Measurements from ENCODE around the gene GTF3C5. TPM values are rescaled to one million over a fixed set of nuclear protein-coding genes. Genes with fewer than 3 reads are reported as not detected.

Gene GTF3C5
- total and polyA plus RNA-seq, 9 of the 15 experiments (the other 6 are each of a cell fraction or from before 2014, with no cell fraction given) = 3.8 to 118 (median 83.7) TPM

DNA sequence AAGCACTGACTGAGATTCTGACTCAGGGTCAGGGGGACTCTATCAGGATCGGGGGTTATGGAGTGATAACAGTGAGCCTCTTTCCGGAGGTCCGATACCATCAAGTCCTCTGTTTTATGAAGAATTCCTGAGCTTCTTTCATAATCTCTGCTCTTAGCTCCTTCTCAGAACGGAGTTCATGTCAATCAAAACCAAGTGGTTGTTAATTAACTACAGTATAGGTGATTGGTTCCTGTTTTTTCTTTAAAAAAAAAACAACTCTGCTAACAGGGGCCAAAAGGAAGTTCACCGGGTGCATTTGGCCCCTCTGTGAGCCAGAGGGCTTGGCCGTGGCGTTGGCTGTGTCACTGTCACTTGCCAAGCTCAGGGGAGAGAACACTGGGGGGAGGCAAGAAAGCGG lies 48.3 kb upstream of the GTF3C5 start:
- H3K4me2 ChIP-seq (ENCODE audit: insufficient read depth, low read length) = peak overlapping the region; percentile 93
- TF ChIP-seq, protein P1, sequence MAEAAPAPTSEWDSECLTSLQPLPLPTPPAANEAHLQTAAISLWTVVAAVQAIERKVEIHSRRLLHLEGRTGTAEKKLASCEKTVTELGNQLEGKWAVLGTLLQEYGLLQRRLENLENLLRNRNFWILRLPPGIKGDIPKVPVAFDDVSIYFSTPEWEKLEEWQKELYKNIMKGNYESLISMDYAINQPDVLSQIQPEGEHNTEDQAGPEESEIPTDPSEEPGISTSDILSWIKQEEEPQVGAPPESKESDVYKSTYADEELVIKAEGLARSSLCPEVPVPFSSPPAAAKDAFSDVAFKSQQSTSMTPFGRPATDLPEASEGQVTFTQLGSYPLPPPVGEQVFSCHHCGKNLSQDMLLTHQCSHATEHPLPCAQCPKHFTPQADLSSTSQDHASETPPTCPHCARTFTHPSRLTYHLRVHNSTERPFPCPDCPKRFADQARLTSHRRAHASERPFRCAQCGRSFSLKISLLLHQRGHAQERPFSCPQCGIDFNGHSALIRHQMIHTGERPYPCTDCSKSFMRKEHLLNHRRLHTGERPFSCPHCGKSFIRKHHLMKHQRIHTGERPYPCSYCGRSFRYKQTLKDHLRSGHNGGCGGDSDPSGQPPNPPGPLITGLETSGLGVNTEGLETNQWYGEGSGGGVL (CRISPR knock-in tag; IDR thresholded peaks at IDR 0.05) = no peak
- no peak for TF ChIP-seq ESRRB (CRISPR knock-in tag; IDR thresholded peaks at IDR 0.05; ENCODE audit: borderline replicate concordance)
- no peak for TF ChIP-seq ZNF551 (CRISPR knock-in tag; IDR thresholded peaks at IDR 0.05)
- TF ChIP-seq, protein P2, sequence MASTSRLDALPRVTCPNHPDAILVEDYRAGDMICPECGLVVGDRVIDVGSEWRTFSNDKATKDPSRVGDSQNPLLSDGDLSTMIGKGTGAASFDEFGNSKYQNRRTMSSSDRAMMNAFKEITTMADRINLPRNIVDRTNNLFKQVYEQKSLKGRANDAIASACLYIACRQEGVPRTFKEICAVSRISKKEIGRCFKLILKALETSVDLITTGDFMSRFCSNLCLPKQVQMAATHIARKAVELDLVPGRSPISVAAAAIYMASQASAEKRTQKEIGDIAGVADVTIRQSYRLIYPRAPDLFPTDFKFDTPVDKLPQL (IDR thresholded peaks at IDR 0.05; ENCODE audit: extremely low read depth, insufficient read length) = no peak
- no peak for TF ChIP-seq ZNF347 (CRISPR knock-in tag; IDR thresholded peaks at IDR 0.05; ENCODE audit: low read depth)
- TF ChIP-seq ZNF778 (CRISPR knock-in tag; IDR thresholded peaks at IDR 0.05) = no peak
- no peak for TF ChIP-seq ZZZ3 (IDR thresholded peaks at IDR 0.05)
- no peak for TF ChIP-seq STAT5A (IDR thresholded peaks at IDR 0.05; ENCODE audit: borderline replicate concordance, low read length)
- no peak for TF ChIP-seq ZBED1 (IDR thresholded peaks at IDR 0.05)
- TF ChIP-seq MAFG (tag; conservative IDR thresholded peaks at IDR 0.05) = no peak
- TF ChIP-seq ZBTB17 (CRISPR knock-in tag; IDR thresholded peaks at IDR 0.05) = no peak
- no peak for TF ChIP-seq ZKSCAN8 (CRISPR knock-in tag; IDR thresholded peaks at IDR 0.05)
- TF ChIP-seq SMAD4 (CRISPR knock-in tag; conservative IDR thresholded peaks at IDR 0.05) = no peak
- TF ChIP-seq SIN3B (IDR thresholded peaks at IDR 0.05; ENCODE audit: low read depth) = no peak
- TF ChIP-seq KAT7 (CRISPR knock-in tag; IDR thresholded peaks at IDR 0.05; ENCODE audit: borderline replicate concordance) = no peak
- TF ChIP-seq ZNF830 (CRISPR knock-in tag; IDR thresholded peaks at IDR 0.05) = no peak
- TF ChIP-seq E2F3 (CRISPR knock-in tag; IDR thresholded peaks at IDR 0.05) = no peak
- TF ChIP-seq POLR2A (conservative IDR thresholded peaks at IDR 0.05) = no peak
- TF ChIP-seq TEAD4 (IDR thresholded peaks at IDR 0.05; ENCODE audit: low read length) = peak; percentile 35; the same call in 1 of the 2 replicates
- TF ChIP-seq TEAD4 (CRISPR knock-in tag; IDR thresholded peaks at IDR 0.05; ENCODE audit: borderline replicate concordance) = no peak
- TF ChIP-seq HDAC1 (IDR thresholded peaks at IDR 0.05) = peak in 1 of 2 experiments; percentile 31; a peak in 1 of 4 replicates
- TF ChIP-seq XRCC4 (IDR thresholded peaks at IDR 0.05; ENCODE audit: extremely low read depth, insufficient read depth, insufficient read length) = no peak
- TF ChIP-seq, protein P3, sequence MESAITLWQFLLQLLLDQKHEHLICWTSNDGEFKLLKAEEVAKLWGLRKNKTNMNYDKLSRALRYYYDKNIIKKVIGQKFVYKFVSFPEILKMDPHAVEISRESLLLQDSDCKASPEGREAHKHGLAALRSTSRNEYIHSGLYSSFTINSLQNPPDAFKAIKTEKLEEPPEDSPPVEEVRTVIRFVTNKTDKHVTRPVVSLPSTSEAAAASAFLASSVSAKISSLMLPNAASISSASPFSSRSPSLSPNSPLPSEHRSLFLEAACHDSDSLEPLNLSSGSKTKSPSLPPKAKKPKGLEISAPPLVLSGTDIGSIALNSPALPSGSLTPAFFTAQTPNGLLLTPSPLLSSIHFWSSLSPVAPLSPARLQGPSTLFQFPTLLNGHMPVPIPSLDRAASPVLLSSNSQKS (CRISPR knock-in tag; IDR thresholded peaks at IDR 0.05) = no peak

More for the DNA sequence above, 48.3 kb upstream of the GTF3C5 start:
- Histone ChIP-seq H3K36me3 (ENCODE audit: control insufficient read depth, insufficient read depth, low read length) (peaks cover 35% of the 10 kb centered on the region), H3K9me1 (ENCODE audit: control insufficient read depth, insufficient read depth, low read length) (peaks cover 4% of the 10 kb centered on the region), H4K20me1 (replicated peaks; ENCODE audit: control insufficient read depth, insufficient read depth, low read length) (no peaks in the 10 kb centered on the region), H3K9ac (ENCODE audit: insufficient read depth in 1 of 2, low read depth in 2 of 2, low read length in 2 of 2) (peak overlapping the region; percentile 73 to 78), H3K4me3 (peak overlapping the region; percentile 57), H2AFZ (ENCODE audit: low read depth, low read length) (no peak overlapping the region; the same call in 1 of the 2 replicates), H3K4me1 (replicated peaks in 1 of 2; ENCODE audit: control insufficient read depth in 2 of 2, insufficient read depth in 2 of 2, low read length in 2 of 2) (peaks cover 54 to 74% of the 10 kb centered on the region in 2 experiments), H3K79me2 (ENCODE audit: control insufficient read depth, insufficient read depth, low read length) (peaks cover 88% of the 10 kb centered on the region), H3K27me3 (ENCODE audit: control insufficient read depth in 2 of 2, insufficient read depth in 2 of 2, low read length in 2 of 2) (no peaks in the 10 kb centered on the region), H3K27ac (ENCODE audit: extremely low read depth, low read depth, low read length) (peak overlapping the region; percentile 78), H3K9me3 (replicated peaks; ENCODE audit: control insufficient read depth, insufficient read depth, low read depth, low read length) (no peaks in the 10 kb centered on the region)
- ATAC-seq (no peak), DNase-seq (ENCODE audit: extremely low read depth in 1 of 4, low spot score in 3 of 4) (peak in 2 of 4 experiments; percentile 30 to 48), FAIRE-seq (no peak)
- BruUV-seq (replicated peaks) = no TSS peak
- intact Hi-C loops (cut with micrococcal nuclease) = no loop called here
- CTCF ChIA-PET (ENCODE audit: low intra/inter-chr PET ratio) = no interaction called here
- POLR2A ChIA-PET = interaction anchor here (1.0 to 1.2 kb wide), 3 partner anchors 9 to 49 kb away, joined by 3 to 7 read pairs (median 3); no protein-coding TSS in a partner anchor
- in situ Hi-C loops (cut with MboI) = no loop called here
- WGBS (ENCODE audit: insufficient coverage, low coverage, missing lambda C conversion rate) = 8% methylated on average over 8 of the region's 8 CpGs
